Measurements from ENCODE around the gene C5orf63.
A peak's percentile ranks its signal among the peaks of the same experiment; 100 is the strongest.
"Not testable (repeated sequence)": the region's sequence is repeated elsewhere in the genome, so short reads cannot be mapped to it uniquely, and the experiment has no call there.

C5orf63 gene

DNA sequence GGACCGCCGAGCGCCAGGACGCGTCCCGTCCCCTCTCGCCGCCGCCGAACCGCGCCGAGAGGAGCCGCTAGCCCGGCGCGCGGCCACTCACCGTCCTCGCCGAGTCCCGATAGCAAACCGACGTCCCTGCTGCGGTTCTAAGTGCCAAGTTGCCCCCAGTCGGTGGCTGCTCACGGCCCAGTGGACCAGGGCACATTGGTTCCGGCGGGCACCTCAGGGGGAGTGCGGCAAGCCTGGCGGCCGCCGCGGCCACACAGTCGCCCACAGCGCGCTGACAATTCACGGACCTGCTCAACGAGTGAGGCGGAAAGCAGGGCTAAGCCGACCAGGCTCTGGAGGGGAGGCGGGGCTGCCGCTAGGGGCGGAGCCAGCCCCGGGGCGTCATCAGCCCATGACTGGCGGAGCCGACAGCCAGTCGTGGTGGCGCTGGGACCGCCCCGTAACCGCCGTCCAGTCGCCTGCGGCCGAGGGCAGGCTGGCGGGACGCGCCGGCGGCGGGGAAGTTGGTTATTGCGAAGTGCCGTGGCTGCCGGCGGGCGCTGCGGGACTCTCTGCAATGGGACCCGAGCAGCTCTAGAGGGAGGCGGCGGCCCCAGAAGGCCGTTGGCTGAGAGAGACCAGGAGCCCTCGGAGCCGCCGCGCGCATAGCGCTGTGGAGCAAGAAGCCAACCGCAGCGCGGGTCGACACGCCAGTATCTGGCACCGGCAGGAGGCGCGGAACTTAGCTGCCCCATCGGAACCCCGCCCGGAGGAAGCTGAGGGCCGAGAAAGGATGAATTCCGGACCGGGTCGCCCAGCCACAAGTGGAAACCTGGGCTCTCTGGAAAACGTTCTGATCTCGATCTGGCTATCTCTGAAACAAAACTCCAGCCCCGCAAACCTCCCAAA lies 42.8 kb downstream of the C5orf63 start, which contains the start of gene MARCHF3:
Gene MARCHF3, minus strand, starts transcription at position 300 of the 888 bp plus-strand sequence. CDS start 112,387 bp downstream, outside the sequence.
- DNase-seq: peak; percentile 75 to 88

DNA sequence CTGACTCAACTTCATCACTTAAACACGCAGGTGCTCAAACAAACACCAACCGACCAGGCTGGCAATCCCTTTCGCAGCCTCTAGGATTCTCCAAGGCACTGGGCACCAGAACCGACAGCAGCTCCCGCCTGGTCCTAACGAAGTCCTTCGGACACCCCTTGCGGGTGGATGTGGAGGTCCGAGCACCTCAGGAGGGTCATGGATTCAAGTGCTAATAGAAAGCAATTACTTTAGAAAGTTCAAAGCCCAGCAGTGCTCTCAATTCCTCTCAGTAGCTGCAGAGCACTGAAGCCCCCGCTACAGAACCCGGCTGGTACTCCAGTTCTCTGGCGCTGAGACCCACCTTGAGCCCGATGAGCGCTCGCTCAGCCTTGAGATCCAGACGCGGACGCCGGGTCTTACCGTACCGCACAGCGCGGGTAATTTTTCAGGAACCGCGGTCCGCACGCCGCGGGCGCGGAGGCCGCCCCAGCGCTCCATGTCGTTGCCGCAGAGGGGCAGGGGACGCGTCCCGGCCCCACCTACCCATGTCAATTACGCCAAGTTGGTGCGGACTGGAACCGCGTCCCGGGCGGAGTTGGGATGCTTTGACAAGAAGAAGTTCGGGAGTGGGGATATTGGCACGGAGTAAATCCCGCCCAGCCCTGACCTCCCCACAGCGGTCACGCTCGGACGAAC lies 43.6 kb downstream of the C5orf63 start:
- DNase-seq: peak; percentile 63 to 72

- DNase-seq: peak; percentile 50 to 52
These were observed 44.4 kb downstream of the C5orf63 start for GRCh38 chr5:127028822-127029457.

- no peak for DNase-seq
These were observed 45.8 kb downstream of the C5orf63 start for GRCh38 chr5:127027539-127027938.

DNA sequence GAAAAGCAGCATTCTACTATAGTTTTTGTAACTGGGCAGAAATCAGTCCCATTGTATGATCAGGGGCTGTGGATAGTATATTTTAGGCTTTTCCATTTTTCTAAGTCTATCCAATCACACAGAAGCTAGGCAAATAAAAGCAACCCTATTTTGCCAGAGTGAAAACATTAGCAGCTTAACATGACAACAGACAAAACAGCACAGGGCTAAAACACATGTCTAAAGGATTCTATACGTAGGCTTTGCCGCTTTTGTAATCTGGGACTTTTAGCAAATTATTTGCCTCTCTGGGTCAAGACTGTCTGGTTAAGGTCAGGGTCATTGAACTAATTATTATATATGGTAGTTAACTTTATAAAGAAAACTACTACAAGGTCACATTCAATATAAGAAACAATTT lies 47.1 kb downstream of the C5orf63 start:
- no peak for DNase-seq

GRCh38 chr5:127025467-127025866 lies 47.8 kb downstream of the C5orf63 start:
- no peak for DNase-seq

DNA sequence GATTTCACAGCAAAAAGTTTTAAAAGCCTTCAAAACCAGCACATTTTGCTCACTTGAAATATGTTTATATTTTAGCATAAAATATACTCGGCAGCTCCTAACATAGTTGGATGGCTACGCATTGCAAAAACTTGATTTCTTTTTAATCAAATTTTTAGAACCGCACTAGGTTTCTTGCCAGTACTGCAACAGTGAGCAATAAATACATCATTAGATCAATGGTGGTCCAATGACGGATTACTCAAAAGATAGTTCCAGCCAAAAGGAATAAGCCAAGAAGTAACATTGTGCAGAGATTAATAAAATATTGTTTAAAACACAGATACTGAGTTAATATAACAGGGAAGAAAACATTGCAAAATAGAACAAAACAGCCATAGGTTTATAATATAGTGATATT lies 48.5 kb downstream of the C5orf63 start:
- no peak for DNase-seq

GRCh38 chr5:127023552-127024191 lies 49.6 kb downstream of the C5orf63 start:
- not testable (repeated sequence) for DNase-seq

DNA sequence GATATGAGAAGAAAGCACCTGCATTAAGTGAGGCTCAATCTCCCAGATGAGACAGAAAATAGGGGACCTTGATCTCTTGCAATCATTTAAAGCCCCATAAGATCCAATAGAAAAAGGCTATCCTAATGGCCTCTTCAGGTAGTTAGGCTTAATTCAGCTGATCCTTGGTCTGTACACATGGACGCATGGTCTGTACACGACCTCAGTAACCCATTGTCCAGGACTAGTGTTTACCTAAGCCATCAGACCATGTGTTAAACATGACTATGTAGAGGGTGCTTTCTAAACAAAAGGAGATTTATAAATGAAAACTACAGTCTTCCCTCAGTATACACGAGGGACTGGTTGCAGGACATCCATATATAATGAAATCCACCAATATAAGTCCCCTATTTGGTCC lies 50.5 kb downstream of the C5orf63 start:
- DNase-seq: no peak

GRCh38 chr5:127019928-127020327 lies 53.4 kb downstream of the C5orf63 start:
- DNase-seq: no peak

GRCh38 chr5:127016722-127017121 lies 56.6 kb downstream of the C5orf63 start:
- not testable (repeated sequence) for DNase-seq

DNA sequence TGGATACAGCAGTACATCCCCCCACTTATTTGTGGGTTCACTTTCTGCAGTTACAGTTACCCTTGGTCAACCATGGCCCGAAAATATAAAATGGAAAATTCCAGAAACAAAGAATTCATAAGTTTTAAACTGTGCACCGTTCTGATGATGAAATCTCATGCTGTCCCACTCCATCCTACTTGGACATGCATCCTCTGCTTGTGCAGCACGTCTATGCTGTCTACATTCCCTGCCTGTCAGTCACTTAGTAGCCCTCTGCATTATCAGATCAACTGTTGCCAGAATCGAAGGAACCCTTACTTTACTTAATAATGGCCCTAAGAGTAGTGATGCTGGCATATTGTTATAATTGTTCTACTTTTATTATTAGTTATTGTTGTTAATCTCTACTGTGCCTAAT lies 57.6 kb downstream of the C5orf63 start:
- no peak for DNase-seq

DNA sequence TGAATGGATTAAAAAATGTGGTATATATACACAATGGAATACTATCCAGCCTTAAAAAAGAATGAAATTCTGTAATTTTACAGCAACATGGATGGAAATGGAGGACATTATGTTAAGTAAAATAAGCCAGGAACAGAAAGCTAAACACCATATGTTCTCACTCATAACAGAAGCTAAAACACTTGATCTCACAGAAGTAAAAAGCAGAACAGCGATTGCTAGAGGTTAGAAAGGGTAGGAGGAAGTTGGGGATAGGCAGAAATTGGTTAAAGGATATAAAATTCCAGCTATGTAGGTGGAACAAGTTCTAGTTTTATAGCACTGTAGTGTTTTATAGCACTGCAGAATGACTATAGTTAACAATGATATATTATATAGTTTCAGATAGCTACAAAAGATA lies 58.7 kb downstream of the C5orf63 start:
- peak; percentile 50 to 74 for DNase-seq

- no peak for DNase-seq
These were observed 59.9 kb downstream of the C5orf63 start for GRCh38 chr5:127013407-127013806.

DNA sequence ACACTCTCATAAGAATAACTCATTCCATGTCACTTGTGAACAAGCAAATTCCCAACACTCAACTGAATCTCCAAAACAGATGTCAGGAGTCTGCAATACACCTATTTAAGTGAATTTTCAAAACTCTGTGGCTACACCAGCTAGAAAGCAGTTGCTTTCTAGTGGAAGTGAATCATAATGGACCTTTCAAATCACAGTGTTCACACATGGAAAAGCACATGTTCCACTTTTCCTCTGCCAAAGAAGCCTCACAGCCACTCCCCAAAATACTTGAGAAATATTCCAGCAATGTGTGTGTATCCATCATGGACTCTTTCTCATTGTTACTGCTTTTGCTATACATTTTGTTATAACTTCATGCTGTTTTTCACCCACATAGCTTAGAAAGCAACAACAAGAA lies 60.4 kb downstream of the C5orf63 start:
- DNase-seq: no peak

- peak in 1 of 2 experiments; percentile 6 for DNase-seq
These were observed 61.2 kb downstream of the C5orf63 start for GRCh38 chr5:127011961-127012644.

DNA sequence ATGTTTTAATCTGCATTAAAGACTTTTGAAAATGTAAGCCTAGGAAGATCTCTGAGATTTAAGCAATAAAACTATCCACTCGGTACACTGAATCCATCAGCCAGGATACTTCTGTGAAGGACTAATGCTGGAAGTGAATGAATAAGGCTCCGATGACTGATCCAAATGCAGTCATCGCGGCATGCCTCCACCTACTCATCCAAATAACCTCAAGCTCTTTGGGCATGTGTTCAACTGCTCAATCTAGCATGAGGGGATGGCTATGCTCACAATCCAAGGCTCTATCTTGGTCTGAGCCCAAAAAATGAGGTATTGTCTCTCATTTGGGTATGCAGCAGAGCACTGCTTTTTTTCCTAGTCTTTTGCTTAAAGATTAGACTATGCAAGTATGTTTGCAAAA lies 62.1 kb downstream of the C5orf63 start:
- no peak for DNase-seq

- no peak for DNase-seq
These were observed 62.9 kb downstream of the C5orf63 start for GRCh38 chr5:127010362-127010761.

DNA sequence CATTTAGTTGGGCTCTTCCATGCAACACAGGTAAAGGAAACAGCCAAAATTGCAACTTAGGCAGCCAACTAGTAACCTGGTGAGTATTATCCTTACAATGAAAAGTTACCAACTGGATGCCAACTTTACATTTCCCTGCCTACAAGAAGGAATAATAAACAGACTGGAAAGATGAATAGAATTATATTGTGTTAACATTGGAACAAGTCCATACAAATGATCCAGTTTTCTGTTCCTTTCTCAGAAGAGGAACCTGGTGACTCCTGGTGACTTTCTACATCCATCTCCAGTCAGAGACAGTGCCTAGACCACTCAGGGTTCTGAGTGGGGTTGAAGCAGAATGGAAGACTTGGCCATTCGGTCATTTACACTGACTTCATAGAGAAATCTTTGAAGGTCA lies 63.5 kb downstream of the C5orf63 start:
- DNase-seq: no peak

DNA sequence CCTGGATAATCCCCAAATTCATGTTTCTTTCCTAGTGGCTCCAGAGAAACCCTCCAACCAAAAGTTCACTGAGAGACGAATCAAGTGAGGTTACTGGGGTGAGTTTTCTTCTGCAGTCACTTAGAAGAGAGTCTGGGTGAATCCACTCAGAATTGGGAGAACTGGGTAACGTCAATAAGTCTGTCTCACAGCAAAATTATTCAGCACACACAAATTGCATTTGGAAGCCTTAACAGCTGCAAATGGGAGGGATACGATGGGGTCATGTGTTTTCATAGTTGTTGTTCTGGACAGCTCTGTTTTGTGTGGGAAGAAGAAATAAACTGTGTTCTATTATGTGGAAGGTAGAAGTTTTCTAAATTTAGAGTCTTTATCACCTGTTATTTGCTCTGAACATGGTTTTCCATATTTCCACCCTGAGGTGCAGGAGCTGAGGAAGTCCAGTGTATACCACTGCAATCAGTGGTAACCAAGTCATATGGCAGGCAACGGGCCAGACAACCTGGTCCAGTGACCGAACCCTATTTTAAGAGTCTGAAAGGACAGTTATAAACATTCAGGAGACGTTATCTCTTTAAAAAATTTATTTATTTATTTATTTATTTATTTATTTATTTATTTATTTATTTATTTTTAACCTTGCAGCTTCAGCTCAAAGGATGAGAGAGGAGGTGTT lies 64.9 kb downstream of the C5orf63 start:
- DNase-seq: no peak

GRCh38 chr5:127007522-127007921 lies 65.8 kb downstream of the C5orf63 start:
- DNase-seq: no peak

DNA sequence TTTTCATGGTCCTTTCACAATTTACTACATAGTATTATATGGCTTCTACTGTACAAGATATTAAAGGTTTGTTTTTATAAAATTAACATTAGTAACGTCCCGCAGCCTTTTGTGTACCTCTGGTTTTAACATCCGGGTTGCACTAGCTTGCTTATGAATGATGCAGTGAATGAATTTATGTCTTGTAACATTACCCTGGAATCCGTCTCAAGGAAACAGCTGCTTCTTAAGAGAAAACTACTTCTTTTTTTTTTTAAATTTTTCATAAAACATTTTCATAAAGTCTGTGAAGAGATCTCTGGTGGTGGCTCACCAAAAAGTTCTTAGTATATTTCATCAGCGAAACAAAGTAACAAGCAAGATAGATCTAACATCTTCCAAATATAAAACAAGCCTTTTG lies 66.6 kb downstream of the C5orf63 start:
- DNase-seq: no peak

Data from Kasumi-1 (cell line).